GM12801 (cell line): Measurements from ENCODE around the gene ZNF337.

Experiments used
- CTCF ChIP-seq: IDR thresholded peaks from one replicate; pipeline ENCODE4 v1.5.1; 2011; ENCODE audit warnings: control low read depth; ENCODE audit not compliant: insufficient read length; ENCODE audit errors: extremely low read depth

ZNF337 gene

GRCh38 chr20:25696371-25697131, at the start of gene ZNF337:
TSS of gene ZNF337 (minus strand) at chr20:25696853. CDS start at chr20:25686417, 10,436 bp downstream.
- TF ChIP-seq CTCF = no peak

- no peak for TF ChIP-seq CTCF
Measured at GRCh38 chr20:25745738-25746137, 49.1 kb upstream of the ZNF337 start.

GRCh38 chr20:25745100-25745499, 48.4 kb upstream of the ZNF337 start:
- TF ChIP-seq CTCF = no peak

- no peak for TF ChIP-seq CTCF
Measured at GRCh38 chr20:25744261-25744660, 47.6 kb upstream of the ZNF337 start.

GRCh38 chr20:25741088-25741487, 44.4 kb upstream of the ZNF337 start:
- no peak for TF ChIP-seq CTCF

GRCh38 chr20:25739615-25740320, 43.1 kb upstream of the ZNF337 start:
- no peak for TF ChIP-seq CTCF

- TF ChIP-seq CTCF = no peak
Measured at GRCh38 chr20:25738198-25738597, 41.5 kb upstream of the ZNF337 start.
